H9 (cell line): ENCODE results near the gene ZMYND8. TPM values are rescaled to one million over a fixed set of nuclear protein-coding genes. Genes with fewer than 3 reads are reported as not detected.

Experiments used
- DNase-seq: peaks from one replicate; pipeline ENCODE4 v3.0.0-alpha.2; 2017
- H2AFZ ChIP-seq: one replicate; pipeline ENCODE4 v1.6.1; 2013; ENCODE audit warnings: mild to moderate bottlenecking, low read length, control low read depth, moderate library complexity
- H2AK5ac ChIP-seq: 2 replicates; pipeline ENCODE4 v1.6.1; 2013; ENCODE audit warnings: low read length, control low read depth, mixed read lengths; ENCODE audit not compliant: insufficient read length
- H2BK120ac ChIP-seq: one replicate; pipeline ENCODE4 v1.6.1; 2013; ENCODE audit warnings: low read depth, mild to moderate bottlenecking, low read length, control low read depth, inconsistent platforms; ENCODE audit not compliant: poor library complexity, severe bottlenecking
- H2BK12ac ChIP-seq: 2 replicates; pipeline ENCODE4 v1.6.1; 2013; ENCODE audit warnings: low read length, control low read depth, mixed read lengths, low read depth; ENCODE audit not compliant: insufficient read length
- H2BK15ac ChIP-seq: 2 replicates; pipeline ENCODE4 v1.6.1; 2013; ENCODE audit warnings: low read depth, low read length, control low read depth
- H2BK20ac ChIP-seq: one replicate; pipeline ENCODE4 v1.6.1; 2013; ENCODE audit warnings: low read depth, mild to moderate bottlenecking, low read length, control low read depth, inconsistent platforms; ENCODE audit not compliant: poor library complexity, severe bottlenecking
- H2BK5ac ChIP-seq: 2 replicates; pipeline ENCODE4 v1.6.1; 2013; ENCODE audit warnings: low read length, control low read depth, mixed read lengths; ENCODE audit not compliant: insufficient read length
- H3K14ac ChIP-seq: 2 replicates; pipeline ENCODE4 v1.6.1; 2013; ENCODE audit warnings: low read length, control low read depth; ENCODE audit not compliant: insufficient read depth
- H3K18ac ChIP-seq: 2 replicates; pipeline ENCODE4 v1.6.1; 2013; ENCODE audit warnings: low read depth, mild to moderate bottlenecking, mixed read lengths, low read length, control low read depth; ENCODE audit not compliant: insufficient read length
- H3K23ac ChIP-seq: 2 replicates; pipeline ENCODE4 v1.6.1; 2013; ENCODE audit warnings: low read length, control low read depth, mixed read lengths, low read depth; ENCODE audit not compliant: insufficient read length
- H3K23me2 ChIP-seq: 2 replicates; pipeline ENCODE4 v1.6.1; 2013; ENCODE audit warnings: low read depth, mild to moderate bottlenecking, mixed read lengths, low read length, control low read depth; ENCODE audit not compliant: insufficient read length, poor library complexity, severe bottlenecking
- H3K27ac ChIP-seq: 2 replicates; pipeline ENCODE4 v1.5.1; 2013; ENCODE audit warnings: low read length, control low read depth, mixed read lengths, low read depth; ENCODE audit not compliant: insufficient read length
- H3K27me3 ChIP-seq: 2 replicates; pipeline ENCODE4 v1.6.1; 2013; ENCODE audit warnings: low read length, control low read depth, inconsistent platforms; ENCODE audit not compliant: insufficient read depth
- H3K4ac ChIP-seq: 2 replicates; pipeline ENCODE4 v1.6.1; 2013; ENCODE audit warnings: low read depth, mild to moderate bottlenecking, control low read depth, inconsistent platforms, low read length, moderate library complexity
- H3K4me1 ChIP-seq: 2 replicates; pipeline ENCODE4 v1.6.1; 2013; ENCODE audit warnings: low read length, control low read depth, inconsistent platforms; ENCODE audit not compliant: insufficient read depth
- H3K4me2 ChIP-seq: 2 replicates; pipeline ENCODE4 v1.6.1; 2013; ENCODE audit warnings: low read length, control low read depth, mixed read lengths; ENCODE audit not compliant: insufficient read length, insufficient read depth
- H3K56ac ChIP-seq: 2 replicates; pipeline ENCODE4 v1.6.1; 2013; ENCODE audit warnings: low read depth, mild to moderate bottlenecking, mixed read lengths, low read length, control low read depth; ENCODE audit not compliant: insufficient read length
- H3K79me1 ChIP-seq: 2 replicates; pipeline ENCODE4 v1.6.1; 2013; ENCODE audit warnings: low read depth, mild to moderate bottlenecking, moderate library complexity, low read length, control low read depth, inconsistent platforms; ENCODE audit not compliant: insufficient read depth, poor library complexity, severe bottlenecking
- H3K79me2 ChIP-seq: 2 replicates; pipeline ENCODE4 v1.6.1; 2013; ENCODE audit warnings: low read length, control low read depth, inconsistent platforms; ENCODE audit not compliant: insufficient read depth
- H3K9ac ChIP-seq: 2 replicates; pipeline ENCODE4 v1.6.1; 2013; ENCODE audit warnings: low read length, control low read depth, mixed read lengths; ENCODE audit not compliant: insufficient read length; ENCODE audit errors: extremely low read depth
- H3K9me3 ChIP-seq: one replicate; pipeline ENCODE4 v1.6.1; 2013; ENCODE audit warnings: low read depth, low read length, inconsistent platforms; ENCODE audit not compliant: control insufficient read depth
- H3T11ph ChIP-seq: one replicate; pipeline ENCODE4 v1.6.1; 2013; ENCODE audit warnings: mild to moderate bottlenecking, low read length, control low read depth, inconsistent platforms
- H4K20me1 ChIP-seq: one replicate; pipeline ENCODE4 v1.6.1; 2013; ENCODE audit not compliant: control insufficient read depth, insufficient read length, insufficient read depth
- H4K5ac ChIP-seq: 2 replicates; pipeline ENCODE4 v1.6.1; 2013; ENCODE audit warnings: low read depth, mild to moderate bottlenecking, mixed read lengths, low read length, control low read depth; ENCODE audit not compliant: insufficient read length
- H4K8ac ChIP-seq: replicated peaks from 2 replicates; pipeline ENCODE4 v1.6.1; 2013; ENCODE audit warnings: low read length, control low read depth, mixed read lengths, low read depth; ENCODE audit not compliant: insufficient read length
- H4K91ac ChIP-seq: 2 replicates; pipeline ENCODE4 v1.6.1; 2013; ENCODE audit warnings: low read depth, mild to moderate bottlenecking, moderate library complexity, mixed read lengths, low read length, control low read depth; ENCODE audit not compliant: insufficient read length
- H3K27ac Mint-ChIP-seq, 3 experiments: 2 replicates in 2 of 3; 3 replicates in 1 of 3; pipeline ENCODE4 v1.8.0; 2020 to 2021; ENCODE audit warnings: mixed read lengths in 3 of 3, mild to moderate bottlenecking in 1 of 3, moderate library complexity in 1 of 3
- H3K27me3 Mint-ChIP-seq: 2 replicates; pipeline ENCODE4 v1.8.0; 2021; ENCODE audit warnings: low read depth, mild to moderate bottlenecking, moderate library complexity, mixed read lengths
- H3K36me3 Mint-ChIP-seq, 3 experiments: 2 replicates in 2 of 3; 3 replicates in 1 of 3; pipeline ENCODE4 v1.8.0; 2020 to 2021; ENCODE audit warnings: low read depth in 3 of 3, mixed read lengths in 3 of 3; ENCODE audit not compliant: insufficient read depth in 1 of 3
- H3K4me1 Mint-ChIP-seq, 2 experiments: 2 replicates each; pipeline ENCODE4 v1.8.0; 2020; ENCODE audit warnings: mixed read lengths in 2 of 2
- H3K4me3 Mint-ChIP-seq, 2 experiments: 2 replicates in 1 of 2; 3 replicates in 1 of 2; pipeline ENCODE4 v1.8.0; 2020 to 2021; ENCODE audit warnings: mild to moderate bottlenecking in 2 of 2, mixed read lengths in 2 of 2, moderate library complexity in 1 of 2
- H3K9me3 Mint-ChIP-seq, 2 experiments: 2 replicates in 1 of 2; 3 replicates in 1 of 2; pipeline ENCODE4 v1.8.0; 2020; ENCODE audit warnings: mild to moderate bottlenecking in 2 of 2, mixed read lengths in 2 of 2, moderate library complexity in 1 of 2
- CTCF ChIP-seq: fragments of 200-600 bp; sonication (generic); conservative IDR thresholded peaks from 3 replicates; pipeline ENCODE4 v1.8.0; 2021; ENCODE audit warnings: antibody characterized with exemption, mild to moderate bottlenecking
- WGBS: extraction: QIAGEN DNeasy Blood & Tissue Kit; methylation state at CpG from one replicate; pipeline ENCODE4 v1.1.7; 2013; ENCODE audit warnings: missing lambda C conversion rate, low lambda C conversion rate, mixed read lengths; ENCODE audit not compliant: insufficient read length; ENCODE audit errors: extremely low coverage; 5-methylcytosine and 5-hydroxymethylcytosine counted together
- total RNA-seq: library from RNA; stranded (reverse); gene quantifications from 2 replicates; pipeline ENCODE4 v1.2.1, GENCODE V29; 2021

ZMYND8 gene
- total RNA-seq, 1 experiment from 2014 or later: 158 TPM

- no peak overlapping the region for H3K27ac ChIP-seq
These were observed 125.0 kb downstream of the ZMYND8 start for GRCh38 chr20:47231382-47232039.

More at GRCh38 chr20:47231382-47232039, 125.0 kb downstream of the ZMYND8 start:
- H2BK15ac ChIP-seq: no peak overlapping the region
- no peaks in the 10 kb centered on the region for H3K23me2 ChIP-seq
- no peak for DNase-seq
- H3K4me3 Mint-ChIP-seq: no peak overlapping the region
- no peak overlapping the region for H3K56ac ChIP-seq
- H3K36me3 Mint-ChIP-seq: peaks cover 55 to 91% (median 83%) of the 10 kb centered on the region in 3 experiments
- H3K27ac Mint-ChIP-seq: peak overlapping the region; percentile 59 to 85 (median 76)
- no peak for TF ChIP-seq CTCF
- H3K4me1 ChIP-seq: no peaks in the 10 kb centered on the region
- no peak overlapping the region for H3K9ac ChIP-seq
- H3T11ph ChIP-seq: no peak overlapping the region
- no peak overlapping the region for H2BK20ac ChIP-seq
- no peak overlapping the region for H4K8ac ChIP-seq
- H2AK5ac ChIP-seq: no peak overlapping the region
- no peaks in the 10 kb centered on the region for H3K9me3 Mint-ChIP-seq
- no peak overlapping the region for H4K5ac ChIP-seq
- no CpG with 5 or more reads among the region's 16 CpGs for WGBS
- no peak overlapping the region for H4K91ac ChIP-seq
- no peaks in the 10 kb centered on the region for H3K79me1 ChIP-seq
- no peaks in the 10 kb centered on the region for H3K27me3 ChIP-seq
- H3K18ac ChIP-seq: no peak overlapping the region
- no peak overlapping the region for H3K23ac ChIP-seq
- H3K14ac ChIP-seq: no peak overlapping the region
- peaks cover 9 to 28% of the 10 kb centered on the region in 2 experiments for H3K4me1 Mint-ChIP-seq
- no peaks in the 10 kb centered on the region for H4K20me1 ChIP-seq
- no peak overlapping the region for H3K4me2 ChIP-seq
- no peak overlapping the region for H3K4ac ChIP-seq
- no peak overlapping the region for H2BK120ac ChIP-seq
- H3K9me3 ChIP-seq: no peaks in the 10 kb centered on the region
- no peak overlapping the region for H2BK12ac ChIP-seq
- H3K27me3 Mint-ChIP-seq: no peaks in the 10 kb centered on the region
- no peak overlapping the region for H2BK5ac ChIP-seq
- no peak overlapping the region for H2AFZ ChIP-seq
- no peaks in the 10 kb centered on the region for H3K79me2 ChIP-seq
